ENCODE results near the gene DOCK8. TPM values are rescaled to one million over a fixed set of nuclear protein-coding genes. Genes with fewer than 3 reads are reported as not detected.

The DOCK8 gene
- total RNA-seq, 2 donors from 2014 or later, result 5.9 to 10.9 TPM

GRCh38 chr9:463455-464171, 248.9 kb downstream of the DOCK8 start:
- Histone ChIP-seq H3K36me3 (replicated peaks in 1 of 2; ENCODE audit: insufficient read depth in 1 of 2, low read depth in 2 of 2) (peaks cover 0 to 1% of the 10 kb centered on the region in 2 donors), H3K27ac (no peak overlapping the region), H3K9me3 (no peaks in the 10 kb centered on the region), H3K4me1 (peaks cover 13% of the 10 kb centered on the region), H3K4me3 (no peak overlapping the region), H3K27me3 (no peaks in the 10 kb centered on the region)
- intact Hi-C loops (cut with DNase I), result no loop called here
- DNase-seq, result no peak
- ATAC-seq, result no peak
- WGBS, 2 donors, result 83 to 84% methylated on average over 8 of the region's 8 CpGs
- no peak for TF ChIP-seq CTCF (IDR thresholded peaks at IDR 0.05)
- no peak for TF ChIP-seq POLR2A (IDR thresholded peaks at IDR 0.05)

- intact Hi-C loops (cut with DNase I), result no loop called here
- 44 to 46% methylated on average over 1 of the region's 1 CpG for WGBS, 2 donors
- Histone ChIP-seq H3K36me3 (replicated peaks in 1 of 2; ENCODE audit: insufficient read depth in 1 of 2, low read depth in 2 of 2) (peaks cover 0 to 1% of the 10 kb centered on the region in 2 donors), H3K4me1 (peaks cover 41% of the 10 kb centered on the region), H3K27ac (no peak overlapping the region), H3K4me3 (no peak overlapping the region), H3K9me3 (no peaks in the 10 kb centered on the region), H3K27me3 (no peaks in the 10 kb centered on the region)
- ATAC-seq (no peak), DNase-seq (no peak)
- TF ChIP-seq CTCF (IDR thresholded peaks at IDR 0.05) (no peak), POLR2A (IDR thresholded peaks at IDR 0.05) (no peak)
These were observed 252.1 kb downstream of the DOCK8 start for GRCh38 chr9:466747-467146.

- H3K27me3 ChIP-seq, result no peaks in the 10 kb centered on the region
These were observed 254.2 kb downstream of the DOCK8 start for GRCh38 chr9:468766-469426.

GRCh38 chr9:469672-470551, 255.2 kb downstream of the DOCK8 start:
- Histone ChIP-seq H3K27ac (peak overlapping the region; percentile 70 to 86 (median 80)), H3K4me3 (peak overlapping the region; percentile 23 to 24), H3K9me3 (no peaks in the 10 kb centered on the region), H3K4me1 (peaks cover 47% of the 10 kb centered on the region), H3K27me3 (no peaks in the 10 kb centered on the region), H3K36me3 (replicated peaks in 1 of 2; ENCODE audit: insufficient read depth in 1 of 2, low read depth in 2 of 2) (peaks cover 0 to under 1% of the 10 kb centered on the region in 2 donors)
- TF ChIP-seq CTCF (IDR thresholded peaks at IDR 0.05) (no peak), POLR2A (IDR thresholded peaks at IDR 0.05) (peak in 2 of 3 donors; percentile 75 to 82)
- DNase-seq (peak; percentile 88 to 91 (median 90)), ATAC-seq (peak; percentile 92)
- 1 to 4% methylated on average over 41 to 49 of the region's 49 CpGs for WGBS, 2 donors
- intact Hi-C loops (cut with DNase I), result no loop called here

More at GRCh38 chr9:468766-469426, 254.2 kb downstream of the DOCK8 start:
- ATAC-seq (no peak), DNase-seq (peak in 1 of 4 donors; percentile 31)
- H3K9me3 ChIP-seq, result no peaks in the 10 kb centered on the region
- H3K4me3 ChIP-seq, result no peak overlapping the region
- peaks cover 51% of the 10 kb centered on the region for H3K4me1 ChIP-seq
- H3K27ac ChIP-seq, result peak overlapping the region in 3 of 4 donors; percentile 77 to 86 (median 82)
- intact Hi-C loops (cut with DNase I), result no loop called here
- H3K36me3 ChIP-seq (replicated peaks in 1 of 2; ENCODE audit: insufficient read depth in 1 of 2, low read depth in 2 of 2), result peaks cover 0 to 1% of the 10 kb centered on the region in 2 donors
- TF ChIP-seq CTCF (IDR thresholded peaks at IDR 0.05), result no peak
- TF ChIP-seq POLR2A (IDR thresholded peaks at IDR 0.05), result no peak
- WGBS, 2 donors, result 11 to 40% methylated on average over 8 of the region's 8 CpGs
